ENCODE data around the gene TSHZ1. TPM values are rescaled to one million over a fixed set of nuclear protein-coding genes. Genes with fewer than 3 reads are reported as not detected.

TSHZ1 gene
- total RNA-seq, 1 donor from 2014 or later, result 17.0 TPM

DNA sequence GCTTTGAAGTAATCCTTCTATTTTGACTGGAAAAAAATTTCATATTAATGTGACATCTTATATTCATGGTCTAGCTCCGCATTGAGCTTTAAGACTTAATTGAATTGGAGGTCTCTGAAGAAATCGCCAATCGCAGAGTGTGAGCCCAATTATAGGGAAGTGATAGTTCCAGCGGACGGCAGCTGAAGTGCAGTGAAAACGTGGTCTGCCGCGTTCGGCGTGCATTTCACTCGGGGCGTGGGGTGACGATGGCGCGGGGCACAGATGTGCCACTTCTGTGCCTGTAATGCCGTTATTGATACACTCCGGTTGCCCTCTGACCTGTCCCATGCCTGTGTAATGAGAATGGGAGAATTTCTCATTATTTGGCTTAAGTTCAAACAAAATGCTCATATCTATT, 106.7 kb downstream of the TSHZ1 start:
- no peaks in the 10 kb centered on the region for H3K27me3 ChIP-seq (ENCODE audit: low read depth)
- no peak overlapping the region for H3K4me3 ChIP-seq
- no peaks in the 10 kb centered on the region for H3K36me3 ChIP-seq
- no peaks in the 10 kb centered on the region for H3K9me3 ChIP-seq
- no peak overlapping the region for H3K27ac ChIP-seq
- intact Hi-C loops (cut with DNase I), result no loop called here
- no peaks in the 10 kb centered on the region for H3K4me1 ChIP-seq
- TF ChIP-seq CTCF (IDR thresholded peaks at IDR 0.05), result no peak
- DNase-seq (no peak), ATAC-seq (no peak)

GRCh38 chr18:75317703-75318102, 107.1 kb downstream of the TSHZ1 start:
- H3K4me1 ChIP-seq, result no peaks in the 10 kb centered on the region
- TF ChIP-seq CTCF (IDR thresholded peaks at IDR 0.05), result no peak
- intact Hi-C loops (cut with DNase I), result no loop called here
- H3K9me3 ChIP-seq, result no peaks in the 10 kb centered on the region
- no peak overlapping the region for H3K27ac ChIP-seq
- ATAC-seq (no peak), DNase-seq (no peak)
- no peaks in the 10 kb centered on the region for H3K36me3 ChIP-seq
- H3K4me3 ChIP-seq, result no peak overlapping the region
- H3K27me3 ChIP-seq (ENCODE audit: low read depth), result no peaks in the 10 kb centered on the region

DNA sequence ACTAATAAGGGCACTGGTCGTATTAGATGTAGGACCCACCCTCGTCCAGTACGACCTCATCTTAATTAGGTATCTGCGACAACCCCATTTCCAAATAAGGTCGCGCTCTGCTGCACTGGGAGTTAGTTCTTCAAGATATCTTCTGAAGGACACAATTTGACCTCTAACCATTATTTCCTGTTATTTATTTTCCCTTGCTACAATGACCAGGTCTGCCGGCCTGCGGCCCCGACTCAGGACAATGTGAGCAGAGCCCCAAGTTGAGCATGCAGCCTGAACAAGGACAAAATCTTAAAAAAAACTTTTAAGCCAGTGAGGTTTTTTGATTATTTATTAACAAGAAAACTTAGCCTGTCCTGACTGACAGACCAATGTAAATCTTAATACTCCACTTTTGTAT, 109.3 kb downstream of the TSHZ1 start:
- H3K27ac ChIP-seq, result no peak overlapping the region
- no peaks in the 10 kb centered on the region for H3K36me3 ChIP-seq
- no peak overlapping the region for H3K4me3 ChIP-seq
- no peak for TF ChIP-seq CTCF (IDR thresholded peaks at IDR 0.05)
- H3K27me3 ChIP-seq (ENCODE audit: low read depth), result no peaks in the 10 kb centered on the region
- DNase-seq (no peak), ATAC-seq (no peak)
- no peaks in the 10 kb centered on the region for H3K9me3 ChIP-seq
- H3K4me1 ChIP-seq, result no peaks in the 10 kb centered on the region
- intact Hi-C loops (cut with DNase I), result no loop called here

DNA sequence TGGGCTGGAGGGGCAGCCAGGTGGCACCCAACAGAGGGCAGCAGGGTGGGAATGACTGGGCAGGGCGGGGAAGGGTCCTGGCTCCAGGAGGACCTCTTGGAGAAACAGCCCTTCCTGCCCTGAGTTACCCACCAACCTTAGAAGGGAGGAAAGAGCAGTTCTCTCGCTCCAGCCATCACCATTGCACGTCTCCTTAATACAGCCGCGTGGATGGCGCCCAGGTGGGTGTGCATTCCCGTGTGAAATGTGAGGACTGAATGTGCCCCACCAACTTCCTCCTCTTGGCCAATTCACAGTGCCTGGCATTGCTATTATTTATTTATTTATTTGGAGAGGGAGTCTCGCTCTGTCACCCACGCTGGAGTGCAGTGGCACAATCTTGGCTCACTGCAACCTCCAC, 109.9 kb downstream of the TSHZ1 start:
- Histone ChIP-seq H3K27ac (no peak overlapping the region), H3K9me3 (no peaks in the 10 kb centered on the region), H3K4me1 (no peaks in the 10 kb centered on the region), H3K27me3 (ENCODE audit: low read depth) (no peaks in the 10 kb centered on the region), H3K4me3 (no peak overlapping the region), H3K36me3 (no peaks in the 10 kb centered on the region)
- intact Hi-C loops (cut with DNase I), result no loop called here
- ATAC-seq, result no peak
- no peak for DNase-seq
- no peak for TF ChIP-seq CTCF (IDR thresholded peaks at IDR 0.05)

GRCh38 chr18:75321431-75321830, 110.8 kb downstream of the TSHZ1 start:
- H3K4me1 ChIP-seq, result no peaks in the 10 kb centered on the region
- DNase-seq (no peak), ATAC-seq (no peak)
- H3K4me3 ChIP-seq, result no peak overlapping the region
- no peaks in the 10 kb centered on the region for H3K36me3 ChIP-seq
- H3K27me3 ChIP-seq (ENCODE audit: low read depth), result no peaks in the 10 kb centered on the region
- intact Hi-C loops (cut with DNase I), result no loop called here
- no peak for TF ChIP-seq CTCF (IDR thresholded peaks at IDR 0.05)
- H3K27ac ChIP-seq, result no peak overlapping the region
- H3K9me3 ChIP-seq, result peaks cover 7% of the 10 kb centered on the region

DNA sequence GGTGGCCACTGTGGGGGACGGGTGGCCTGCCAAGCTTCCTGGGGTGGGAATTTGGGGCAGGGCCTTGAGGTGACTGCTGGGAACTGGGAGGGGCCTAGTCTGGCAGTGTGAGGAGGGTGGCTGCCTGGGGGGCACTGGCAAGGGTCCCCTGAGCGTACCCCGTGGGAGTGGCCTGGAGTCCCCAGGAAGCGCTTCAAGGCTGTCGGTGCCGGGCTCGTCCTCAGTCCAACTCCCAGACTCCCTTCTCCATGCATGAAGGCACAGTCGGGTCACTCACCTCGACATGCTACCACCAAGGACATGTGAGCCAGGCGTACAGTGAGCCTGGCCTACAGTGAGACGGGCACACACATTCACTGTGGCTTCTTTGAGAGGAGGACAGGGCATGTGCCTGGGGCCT, 111.6 kb downstream of the TSHZ1 start:
- H3K27ac ChIP-seq, result no peak overlapping the region
- H3K9me3 ChIP-seq, result peaks cover 7% of the 10 kb centered on the region
- H3K4me3 ChIP-seq, result no peak overlapping the region
- intact Hi-C loops (cut with DNase I), result no loop called here
- no peaks in the 10 kb centered on the region for H3K4me1 ChIP-seq
- H3K36me3 ChIP-seq, result no peaks in the 10 kb centered on the region
- no peak for TF ChIP-seq CTCF (IDR thresholded peaks at IDR 0.05)
- no peaks in the 10 kb centered on the region for H3K27me3 ChIP-seq (ENCODE audit: low read depth)
- ATAC-seq (peak in 1 of 2 donors; percentile 32), DNase-seq (no peak)
